ENCODE measurements around the gene PLA2G4F. TPM values are rescaled to one million over a fixed set of nuclear protein-coding genes. Genes with fewer than 3 reads are reported as not detected.

PLA2G4F gene
- total RNA-seq, 4 donors from 2014 or later, result not detected

GRCh38 chr15:42141795-42142667 lies 14.4 kb downstream of the PLA2G4F start:
- TF ChIP-seq CTCF (IDR thresholded peaks at IDR 0.05; ENCODE audit: low read depth), result no peak

- no peak for TF ChIP-seq CTCF (IDR thresholded peaks at IDR 0.05; ENCODE audit: low read depth)
Measured at GRCh38 chr15:42141246-42141645, 15.2 kb downstream of the PLA2G4F start.

- TF ChIP-seq CTCF (IDR thresholded peaks at IDR 0.05; ENCODE audit: low read depth), result no peak
Measured at GRCh38 chr15:42140383-42141070, 15.9 kb downstream of the PLA2G4F start.

GRCh38 chr15:42139596-42139995 lies 16.8 kb downstream of the PLA2G4F start:
- TF ChIP-seq CTCF (IDR thresholded peaks at IDR 0.05; ENCODE audit: low read depth), result no peak

- TF ChIP-seq CTCF (IDR thresholded peaks at IDR 0.05; ENCODE audit: low read depth), result no peak
Measured at GRCh38 chr15:42138968-42139386, 17.5 kb downstream of the PLA2G4F start.

- TF ChIP-seq CTCF (IDR thresholded peaks at IDR 0.05; ENCODE audit: low read depth), result no peak
Measured at GRCh38 chr15:42138411-42138810, 18.0 kb downstream of the PLA2G4F start.

All from subcutaneous adipose tissue (tissue), 4 donors.